GM23338 (cell line): ENCODE results near the gene PPM1E. TPM values are rescaled to one million over a fixed set of nuclear protein-coding genes. Genes with fewer than 3 reads are reported as not detected.

Experiments used
- ATAC-seq: fragments of 200-7000 bp; cut with Tn5 transposase; 3 replicates; pipeline ENCODE4 v1.9.1; 2020
- DNase-seq: peaks from one replicate; pipeline ENCODE4 v3.0.0-alpha.2; 2015; ENCODE audit warnings: low spot score
- H2AFZ ChIP-seq: fragments of 200-600 bp; sonication (generic); 2 replicates; pipeline ENCODE4 v1.8.0; 2016; ENCODE audit warnings: antibody characterized with exemption, mild to moderate bottlenecking, moderate library complexity
- H3F3A ChIP-seq: fragments of 200-600 bp; sonication (generic); replicated peaks from 2 replicates; pipeline ENCODE4 v1.8.0; 2017; ENCODE audit warnings: antibody characterized with exemption, mixed run types, low read depth
- H3K27ac ChIP-seq: fragments of 200-600 bp; sonication (generic); 2 replicates; pipeline ENCODE4 v1.6.1; 2016; ENCODE audit warnings: low read depth
- H3K27me3 ChIP-seq: fragments of 200-600 bp; sonication (generic); 2 replicates; pipeline ENCODE4 v1.8.0; 2016; ENCODE audit warnings: mild to moderate bottlenecking, mixed run types, moderate library complexity; ENCODE audit not compliant: insufficient read depth
- H3K36me3 ChIP-seq: fragments of 200-600 bp; sonication (generic); 2 replicates; pipeline ENCODE4 v1.8.0; 2016; ENCODE audit warnings: mild to moderate bottlenecking; ENCODE audit not compliant: insufficient read depth
- H3K4me1 ChIP-seq: fragments of 200-600 bp; sonication (generic); 2 replicates; pipeline ENCODE4 v1.8.0; 2016; ENCODE audit warnings: mild to moderate bottlenecking, moderate library complexity; ENCODE audit not compliant: insufficient read depth
- H3K4me2 ChIP-seq: fragments of 200-600 bp; sonication (generic); 2 replicates; pipeline ENCODE4 v1.7.1; 2017; ENCODE audit warnings: mixed run types
- H3K4me3 ChIP-seq: fragments of 200-600 bp; sonication (generic); 2 replicates; pipeline ENCODE4 v1.6.1; 2016; ENCODE audit warnings: mixed run types
- H3K79me2 ChIP-seq: fragments of 200-600 bp; sonication (generic); replicated peaks from 2 replicates; pipeline ENCODE4 v1.8.0; 2017; ENCODE audit warnings: mild to moderate bottlenecking; ENCODE audit not compliant: insufficient read depth
- H3K9me2 ChIP-seq: fragments of 200-600 bp; sonication (generic); 2 replicates; pipeline ENCODE4 v1.8.0; 2017; ENCODE audit not compliant: insufficient read depth
- H4K20me1 ChIP-seq: fragments of 200-600 bp; sonication (generic); replicated peaks from 2 replicates; pipeline ENCODE4 v1.8.0; 2017; ENCODE audit warnings: mild to moderate bottlenecking; ENCODE audit not compliant: insufficient read depth
- H3K27ac Mint-ChIP-seq: 2 replicates; pipeline ENCODE4 v1.8.0; 2020; ENCODE audit warnings: inconsistent platforms, mild to moderate bottlenecking, moderate library complexity, mixed read lengths
- H3K27me3 Mint-ChIP-seq: 3 replicates; pipeline ENCODE4 v1.8.0; 2022; ENCODE audit warnings: low read depth, mild to moderate bottlenecking, moderate library complexity, mixed read lengths, inconsistent platforms; ENCODE audit not compliant: insufficient read depth, poor library complexity
- H3K36me3 Mint-ChIP-seq: 3 replicates; pipeline ENCODE4 v1.8.0; 2021; ENCODE audit warnings: low read depth, mild to moderate bottlenecking, inconsistent platforms, moderate library complexity, mixed read lengths
- H3K4me1 Mint-ChIP-seq: 3 replicates; pipeline ENCODE4 v1.8.0; 2020; ENCODE audit warnings: mild to moderate bottlenecking, inconsistent platforms, mixed read lengths
- H3K4me3 Mint-ChIP-seq: 3 replicates; pipeline ENCODE4 v1.8.0; 2021; ENCODE audit warnings: moderate library complexity, mild to moderate bottlenecking, inconsistent platforms, mixed read lengths
- H3K9me3 Mint-ChIP-seq: 3 replicates; pipeline ENCODE4 v1.8.0; 2020; ENCODE audit warnings: moderate library complexity, mild to moderate bottlenecking, inconsistent platforms, mixed read lengths
- CREB1 ChIP-seq: fragments of 250-450 bp; sonication (Bioruptor Pico); IDR thresholded peaks from 2 replicates; pipeline ENCODE4 v1.5.0; 2020; ENCODE audit warnings: low read depth, mild to moderate bottlenecking, moderate library complexity
- CTCF ChIP-seq, 2 experiments: fragments of 200-600 bp in 1 of 2; sonication (generic) in 1 of 2; conservative IDR thresholded peaks; 2 replicates each; pipeline versions ENCODE4 v1.5.1 to v1.6.1; 2016 to 2017; ENCODE audit warnings: antibody characterized with exemption in 2 of 2, low read depth in 2 of 2, mild to moderate bottlenecking in 2 of 2, moderate library complexity in 1 of 2
- ETS1 ChIP-seq: IDR thresholded peaks from 2 replicates; pipeline ENCODE4 v1.6.1; 2016; ENCODE audit warnings: antibody characterized with exemption
- EZH2 ChIP-seq: fragments of 200-600 bp; sonication (generic); IDR thresholded peaks from one replicate; pipeline ENCODE4 v1.8.0; 2017; ENCODE audit warnings: antibody characterized with exemption, mild to moderate bottlenecking, low read depth; ENCODE audit not compliant: unreplicated experiment
- EZH2phosphoT487 ChIP-seq: fragments of 200-600 bp; sonication (generic); IDR thresholded peaks from one replicate; pipeline ENCODE4 v1.8.1; 2018; ENCODE audit warnings: antibody characterized with exemption; ENCODE audit not compliant: unreplicated experiment
- JUNB ChIP-seq: IDR thresholded peaks from one replicate; pipeline ENCODE4 v1.6.1; 2016; ENCODE audit warnings: antibody characterized with exemption; ENCODE audit not compliant: unreplicated experiment
- NANOG ChIP-seq: IDR thresholded peaks from 2 replicates; pipeline ENCODE4 v1.6.1; 2016; ENCODE audit warnings: antibody characterized with exemption, borderline replicate concordance
- POLR2AphosphoS5 ChIP-seq: IDR thresholded peaks from 2 replicates; pipeline ENCODE4 v1.6.1; 2016; ENCODE audit warnings: antibody characterized with exemption, low read depth
- REST ChIP-seq: IDR thresholded peaks from one replicate; pipeline ENCODE4 v1.6.1; 2018; ENCODE audit warnings: antibody characterized with exemption; ENCODE audit not compliant: unreplicated experiment
- STAT1 ChIP-seq: IDR thresholded peaks from one replicate; pipeline ENCODE4 v1.6.1; 2016; ENCODE audit warnings: antibody characterized with exemption; ENCODE audit not compliant: unreplicated experiment
- ZNF114 ChIP-seq: fragments of 250-450 bp; sonication (Bioruptor Pico); IDR thresholded peaks from 2 replicates; pipeline ENCODE4 v1.5.0; 2020; ENCODE audit warnings: mild to moderate bottlenecking, moderate library complexity
- ZNF331 ChIP-seq: fragments of 250-450 bp; sonication (Bioruptor Pico); IDR thresholded peaks from 2 replicates; pipeline ENCODE4 v1.5.0; 2020; ENCODE audit warnings: low read depth, mild to moderate bottlenecking, moderate library complexity
- ZNF462 ChIP-seq: fragments of 250-450 bp; sonication (Bioruptor Pico); IDR thresholded peaks from 2 replicates; pipeline ENCODE4 v1.5.0; 2020; ENCODE audit warnings: mild to moderate bottlenecking, moderate library complexity
- polyA plus RNA-seq: library from polyadenylated mRNA; unstranded; fragments of >200 nt; fragmentation: Nextera tagmentation; extraction: Ambion mirVana; gene quantifications from 2 replicates; pipeline ENCODE4 v1.2.1, GENCODE V29; 2016
- total RNA-seq: library from RNA; depleted of rRNA; stranded (reverse); fragments of >200 nt; shearing (Covaris generic); gene quantifications from 2 replicates; pipeline ENCODE4 v1.2.3, GENCODE V29; 2014

The PPM1E gene
- total and polyA plus RNA-seq, 2 experiments from 2014 or later, result 2.1 to 13.8 TPM

GRCh38 chr17:58947411-58947810, 191.8 kb downstream of the PPM1E start:
- no peak for ATAC-seq
- H3K4me3 ChIP-seq, result no peak overlapping the region
- H3K4me3 Mint-ChIP-seq, result no peak overlapping the region
- peaks cover 8% of the 10 kb centered on the region; the same call in 1 of the 3 replicates for H3K36me3 Mint-ChIP-seq
- no peaks in the 10 kb centered on the region for H4K20me1 ChIP-seq
- H3K36me3 ChIP-seq, result peaks cover 3% of the 10 kb centered on the region; the same call in 1 of the 2 replicates
- no peak overlapping the region for H2AFZ ChIP-seq
- no peak overlapping the region for H3K4me2 ChIP-seq
- H3K79me2 ChIP-seq, result no peaks in the 10 kb centered on the region
- H3K9me2 ChIP-seq, result peaks cover 2% of the 10 kb centered on the region; the same call in 1 of the 2 replicates
- H3K4me1 ChIP-seq, result no peaks in the 10 kb centered on the region
- H3K27ac Mint-ChIP-seq, result no peak overlapping the region
- TF ChIP-seq REST, result no peak
- no peak for TF ChIP-seq NANOG
- TF ChIP-seq ETS1, result no peak
- no peak for TF ChIP-seq EZH2phosphoT487
- no peak for TF ChIP-seq EZH2
- TF ChIP-seq JUNB, result no peak
- no peak for TF ChIP-seq CTCF (conservative IDR thresholded peaks at IDR 0.05; ENCODE audit: low read depth in 2 of 2)
- no peak for TF ChIP-seq STAT1
- TF ChIP-seq ZNF331 (CRISPR knock-in tag), result no peak
- TF ChIP-seq ZNF462, result no peak
- TF ChIP-seq CREB1, result no peak
- TF ChIP-seq ZNF114 (CRISPR knock-in tag), result no peak
- no peak for TF ChIP-seq POLR2AphosphoS5
- peaks cover 2% of the 10 kb centered on the region for H3K27me3 Mint-ChIP-seq
- no peak for DNase-seq
- H3K27ac ChIP-seq, result no peak overlapping the region
- H3K27me3 ChIP-seq, result no peaks in the 10 kb centered on the region
- H3F3A ChIP-seq, result no peaks in the 10 kb centered on the region
- peaks cover 19% of the 10 kb centered on the region for H3K9me3 Mint-ChIP-seq
- no peaks in the 10 kb centered on the region for H3K4me1 Mint-ChIP-seq
